Trophoblast cell (in vitro differentiated cells and primary cell): ENCODE data around the gene SKA2.

Experiments
- DNase-seq, 2 donors: peaks; one replicate each; pipeline ENCODE4 v3.0.0-alpha.2; 2016
- H2AFZ ChIP-seq: 2 replicates; pipeline ENCODE4 v1.6.1; 2013; ENCODE audit warnings: low read length, moderate library complexity, mild to moderate bottlenecking; ENCODE audit not compliant: insufficient read depth, poor library complexity
- H2AK5ac ChIP-seq: 2 replicates; pipeline ENCODE4 v1.6.1; 2013; ENCODE audit warnings: mild to moderate bottlenecking, low read length
- H2BK120ac ChIP-seq: 2 replicates; pipeline ENCODE4 v1.6.1; 2013; ENCODE audit warnings: low read length, mild to moderate bottlenecking, moderate library complexity; ENCODE audit not compliant: insufficient read depth, poor library complexity
- H2BK12ac ChIP-seq: 2 replicates; pipeline ENCODE4 v1.6.1; 2013; ENCODE audit warnings: mild to moderate bottlenecking, low read length, moderate library complexity
- H2BK5ac ChIP-seq: 2 replicates; pipeline ENCODE4 v1.6.1; 2013; ENCODE audit warnings: low read length, low read depth, moderate library complexity, mild to moderate bottlenecking; ENCODE audit not compliant: poor library complexity
- H3K14ac ChIP-seq: 2 replicates; pipeline ENCODE4 v1.6.1; 2013; ENCODE audit warnings: mild to moderate bottlenecking, low read length
- H3K18ac ChIP-seq: 2 replicates; pipeline ENCODE4 v1.6.1; 2013; ENCODE audit warnings: mild to moderate bottlenecking, low read length
- H3K23ac ChIP-seq: 2 replicates; pipeline ENCODE4 v1.6.1; 2013; ENCODE audit warnings: low read length
- H3K27ac ChIP-seq: 2 replicates; pipeline ENCODE4 v1.5.1; 2013; ENCODE audit warnings: low read depth, mild to moderate bottlenecking, inconsistent platforms, low read length, moderate library complexity
- H3K27me3 ChIP-seq: 2 replicates; pipeline ENCODE4 v1.6.1; 2013; ENCODE audit warnings: inconsistent platforms, mild to moderate bottlenecking, low read length, moderate library complexity; ENCODE audit not compliant: insufficient read depth
- H3K36me3 ChIP-seq, 2 experiments: 1 replicate in 1 of 2; 2 replicates in 1 of 2; pipeline ENCODE4 v1.6.1; 2013; ENCODE audit warnings: low read length in 2 of 2, mild to moderate bottlenecking in 2 of 2, moderate library complexity in 1 of 2; ENCODE audit not compliant: insufficient read depth in 2 of 2, control insufficient read depth in 1 of 2
- H3K4ac ChIP-seq: 2 replicates; pipeline ENCODE4 v1.6.1; 2013; ENCODE audit warnings: low read depth, mild to moderate bottlenecking, low read length, moderate library complexity
- H3K4me1 ChIP-seq, 2 experiments: 1 replicate in 1 of 2; 2 replicates in 1 of 2; pipeline ENCODE4 v1.6.1; 2013; ENCODE audit warnings: low read length in 2 of 2, mild to moderate bottlenecking in 2 of 2, moderate library complexity in 1 of 2; ENCODE audit not compliant: insufficient read depth in 2 of 2, control insufficient read depth in 1 of 2
- H3K4me2 ChIP-seq: 2 replicates; pipeline ENCODE4 v1.6.1; 2013; ENCODE audit warnings: inconsistent platforms, mild to moderate bottlenecking, low read length, moderate library complexity
- H3K4me3 ChIP-seq: 2 replicates; pipeline ENCODE4 v1.5.1; 2013; ENCODE audit warnings: mild to moderate bottlenecking, low read depth, low read length, inconsistent platforms
- H3K79me1 ChIP-seq: one replicate; pipeline ENCODE4 v1.6.1; 2013; ENCODE audit warnings: low read length
- H3K79me2 ChIP-seq: 2 replicates; pipeline ENCODE4 v1.6.1; 2013; ENCODE audit warnings: low read length, mild to moderate bottlenecking; ENCODE audit not compliant: control insufficient read depth, insufficient read depth, poor library complexity
- H3K9ac ChIP-seq: 2 replicates; pipeline ENCODE4 v1.6.1; 2013; ENCODE audit warnings: mild to moderate bottlenecking, low read length
- H3K9me3 ChIP-seq: 2 replicates; pipeline ENCODE4 v1.6.1; 2013; ENCODE audit warnings: low read depth, mild to moderate bottlenecking, control low read depth, inconsistent platforms, low read length; ENCODE audit not compliant: insufficient read depth
- H4K12ac ChIP-seq: 2 replicates; pipeline ENCODE4 v1.6.1; 2013; ENCODE audit warnings: low read depth, mild to moderate bottlenecking, low read length, moderate library complexity
- H4K8ac ChIP-seq: 2 replicates; pipeline ENCODE4 v1.6.1; 2013; ENCODE audit warnings: low read depth, mild to moderate bottlenecking, low read length, moderate library complexity
- H4K91ac ChIP-seq: one replicate; pipeline ENCODE4 v1.6.1; 2013; ENCODE audit warnings: low read depth, mild to moderate bottlenecking, low read length, moderate library complexity
- WGBS: extraction: QIAGEN DNeasy Blood & Tissue Kit; methylation state at CpG from one replicate; pipeline ENCODE4 v1.1.7; 2013; ENCODE audit warnings: missing lambda C conversion rate; ENCODE audit not compliant: insufficient read length, insufficient coverage; ENCODE audit errors: extremely low coverage; 5-methylcytosine and 5-hydroxymethylcytosine counted together

Gene SKA2

GRCh38 chr17:59074494-59074893 is 80.5 kb downstream of the SKA2 start:
- no peak overlapping the region for H4K12ac ChIP-seq
- H2BK5ac ChIP-seq = no peak overlapping the region
- H3K4me1 ChIP-seq = no peaks in the 10 kb centered on the region
- H2AK5ac ChIP-seq = no peak overlapping the region
- no peak overlapping the region for H2BK12ac ChIP-seq
- H4K8ac ChIP-seq = no peak overlapping the region
- H3K4ac ChIP-seq = no peak overlapping the region
- H4K91ac ChIP-seq = no peak overlapping the region
- H3K14ac ChIP-seq = no peak overlapping the region
- H3K4me3 ChIP-seq = no peak overlapping the region
- no peaks in the 10 kb centered on the region for H3K27me3 ChIP-seq
- no peak overlapping the region for H2BK120ac ChIP-seq
- no peaks in the 10 kb centered on the region for H3K79me1 ChIP-seq
- no peaks in the 10 kb centered on the region for H3K79me2 ChIP-seq
- no peak overlapping the region for H3K23ac ChIP-seq
- H3K9ac ChIP-seq = no peak overlapping the region
- no peak overlapping the region for H2AFZ ChIP-seq
- peaks cover 4 to 7% of the 10 kb centered on the region in 2 experiments for H3K36me3 ChIP-seq
- no peak overlapping the region for H3K18ac ChIP-seq
- no peak overlapping the region for H3K27ac ChIP-seq
- peak; percentile 33 to 97 for DNase-seq
- no peak overlapping the region for H3K4me2 ChIP-seq
- H3K9me3 ChIP-seq = no peaks in the 10 kb centered on the region

GRCh38 chr17:59073972-59074371 is 81.0 kb downstream of the SKA2 start:
- Histone ChIP-seq H3K27ac (no peak overlapping the region), H4K91ac (no peak overlapping the region), H2AK5ac (no peak overlapping the region), H3K79me2 (no peaks in the 10 kb centered on the region), H3K4ac (no peak overlapping the region), H3K4me1 (no peaks in the 10 kb centered on the region), H3K9ac (no peak overlapping the region), H2BK5ac (no peak overlapping the region), H2AFZ (no peak overlapping the region), H3K36me3 (peaks cover 4 to 9% of the 10 kb centered on the region in 2 experiments), H3K18ac (no peak overlapping the region), H3K4me3 (no peak overlapping the region), H3K27me3 (no peaks in the 10 kb centered on the region), H2BK12ac (no peak overlapping the region), H3K14ac (no peak overlapping the region), H2BK120ac (no peak overlapping the region), H3K79me1 (no peaks in the 10 kb centered on the region), H4K12ac (no peak overlapping the region), H3K23ac (no peak overlapping the region), H3K4me2 (no peak overlapping the region), H3K9me3 (no peaks in the 10 kb centered on the region), H4K8ac (no peak overlapping the region)
- WGBS = no CpG with 5 or more reads among the region's 1 CpG
- peak in 1 of 2 donors; percentile 31 for DNase-seq

DNA sequence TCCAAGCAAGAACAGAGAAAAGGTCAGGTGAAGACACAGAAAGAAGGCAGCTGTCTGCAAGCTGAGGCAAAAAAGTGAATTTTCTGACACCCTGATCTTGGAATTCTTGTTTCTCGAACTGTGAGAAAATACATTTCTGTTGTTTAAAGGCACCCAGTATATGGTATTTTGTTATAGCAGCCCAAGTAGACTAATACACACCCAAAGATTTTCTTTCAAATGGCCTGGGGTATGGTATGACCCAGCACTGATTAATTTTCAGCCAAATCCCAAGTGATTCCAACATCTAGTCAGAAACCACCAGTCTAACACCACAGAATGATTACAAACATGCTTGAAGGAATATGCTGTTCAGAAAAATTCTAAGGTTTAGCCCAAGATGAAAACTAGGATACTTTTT is 85.1 kb downstream of the SKA2 start:
- Histone ChIP-seq H3K9me3 (no peaks in the 10 kb centered on the region), H3K79me2 (no peaks in the 10 kb centered on the region), H4K91ac (no peak overlapping the region), H4K12ac (no peak overlapping the region), H3K14ac (no peak overlapping the region), H3K4me3 (no peak overlapping the region), H2BK5ac (no peak overlapping the region), H2AFZ (no peak overlapping the region), H3K27ac (no peak overlapping the region), H2AK5ac (no peak overlapping the region), H3K36me3 (peaks cover 2 to 9% of the 10 kb centered on the region in 2 experiments), H4K8ac (no peak overlapping the region), H3K4me1 (no peaks in the 10 kb centered on the region), H3K4me2 (no peak overlapping the region), H3K79me1 (no peaks in the 10 kb centered on the region), H3K18ac (no peak overlapping the region), H3K27me3 (no peaks in the 10 kb centered on the region), H3K4ac (no peak overlapping the region), H3K23ac (no peak overlapping the region), H3K9ac (no peak overlapping the region), H2BK120ac (no peak overlapping the region), H2BK12ac (no peak overlapping the region)
- WGBS = no CpG with 5 or more reads among the region's 1 CpG
- no peak for DNase-seq

DNA sequence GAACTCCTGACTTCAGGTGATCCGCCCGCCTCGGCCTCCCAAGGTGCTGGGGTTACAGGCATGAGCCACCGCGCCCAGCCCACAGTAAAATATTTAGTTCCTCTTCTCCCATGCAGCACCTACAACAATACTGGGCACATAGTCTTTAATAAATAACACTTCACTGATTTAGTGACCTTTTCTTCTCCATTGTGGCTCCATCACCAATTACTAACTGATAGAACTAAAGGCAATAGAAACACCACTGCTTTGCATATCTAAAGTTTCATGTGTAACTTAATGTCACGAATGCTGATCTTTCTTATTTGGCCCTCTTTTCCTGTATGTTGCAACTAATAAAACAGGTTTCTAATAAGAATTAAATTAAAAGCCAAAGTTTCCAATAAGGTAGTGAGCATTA is 87.2 kb downstream of the SKA2 start:
- H2BK120ac ChIP-seq = no peak overlapping the region
- no CpG with 5 or more reads among the region's 6 CpGs for WGBS

More for the DNA sequence above, 87.2 kb downstream of the SKA2 start:
- H3K4me3 ChIP-seq = no peak overlapping the region
- H4K12ac ChIP-seq = no peak overlapping the region
- no peak overlapping the region for H3K4me2 ChIP-seq
- H2BK12ac ChIP-seq = no peak overlapping the region
- no peak overlapping the region for H2AK5ac ChIP-seq
- no peak overlapping the region for H3K14ac ChIP-seq
- H3K18ac ChIP-seq = no peak overlapping the region
- H3K4me1 ChIP-seq = no peaks in the 10 kb centered on the region
- H3K9ac ChIP-seq = no peak overlapping the region
- H3K23ac ChIP-seq = no peak overlapping the region
- no peaks in the 10 kb centered on the region for H3K79me1 ChIP-seq
- no peaks in the 10 kb centered on the region for H3K79me2 ChIP-seq
- no peak for DNase-seq
- no peak overlapping the region for H4K8ac ChIP-seq
- no peak overlapping the region for H2BK5ac ChIP-seq
- H2AFZ ChIP-seq = no peak overlapping the region
- H3K36me3 ChIP-seq = peaks cover 6 to 11% of the 10 kb centered on the region in 2 experiments
- no peaks in the 10 kb centered on the region for H3K27me3 ChIP-seq
- no peak overlapping the region for H3K4ac ChIP-seq
- H3K9me3 ChIP-seq = no peaks in the 10 kb centered on the region
- no peak overlapping the region for H3K27ac ChIP-seq
- H4K91ac ChIP-seq = no peak overlapping the region
